ENCODE results near the gene GOSR2.

DNA sequence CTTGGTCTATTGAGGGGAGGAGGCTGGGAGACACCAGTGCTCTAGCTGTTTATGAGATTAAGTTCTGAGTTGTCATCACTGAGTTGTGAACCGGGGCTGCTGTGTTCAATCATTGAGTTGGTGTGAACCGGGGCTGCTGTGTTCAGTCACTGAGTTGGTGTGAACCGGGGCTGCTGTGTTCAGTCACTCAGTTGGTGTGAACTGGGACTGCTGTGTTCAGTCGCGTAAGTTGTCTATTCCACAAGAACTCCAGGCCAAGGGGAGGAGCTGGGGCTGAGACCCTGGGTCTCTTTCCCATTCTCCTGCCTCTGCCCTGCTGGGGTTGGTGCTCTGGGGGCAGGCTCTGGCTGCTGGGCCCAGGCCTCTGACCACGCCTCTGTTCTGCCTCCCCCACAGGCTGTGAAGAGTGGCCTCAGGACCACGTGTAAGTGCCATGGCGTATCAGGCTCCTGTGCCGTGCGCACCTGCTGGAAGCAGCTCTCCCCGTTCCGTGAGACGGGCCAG is 47.1 kb upstream of the GOSR2 start:
- no peak for TF ChIP-seq POLR2A (IDR thresholded peaks at IDR 0.05)
- TF ChIP-seq, protein P1, sequence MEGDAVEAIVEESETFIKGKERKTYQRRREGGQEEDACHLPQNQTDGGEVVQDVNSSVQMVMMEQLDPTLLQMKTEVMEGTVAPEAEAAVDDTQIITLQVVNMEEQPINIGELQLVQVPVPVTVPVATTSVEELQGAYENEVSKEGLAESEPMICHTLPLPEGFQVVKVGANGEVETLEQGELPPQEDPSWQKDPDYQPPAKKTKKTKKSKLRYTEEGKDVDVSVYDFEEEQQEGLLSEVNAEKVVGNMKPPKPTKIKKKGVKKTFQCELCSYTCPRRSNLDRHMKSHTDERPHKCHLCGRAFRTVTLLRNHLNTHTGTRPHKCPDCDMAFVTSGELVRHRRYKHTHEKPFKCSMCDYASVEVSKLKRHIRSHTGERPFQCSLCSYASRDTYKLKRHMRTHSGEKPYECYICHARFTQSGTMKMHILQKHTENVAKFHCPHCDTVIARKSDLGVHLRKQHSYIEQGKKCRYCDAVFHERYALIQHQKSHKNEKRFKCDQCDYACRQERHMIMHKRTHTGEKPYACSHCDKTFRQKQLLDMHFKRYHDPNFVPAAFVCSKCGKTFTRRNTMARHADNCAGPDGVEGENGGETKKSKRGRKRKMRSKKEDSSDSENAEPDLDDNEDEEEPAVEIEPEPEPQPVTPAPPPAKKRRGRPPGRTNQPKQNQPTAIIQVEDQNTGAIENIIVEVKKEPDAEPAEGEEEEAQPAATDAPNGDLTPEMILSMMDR (IDR thresholded peaks at IDR 0.05): no peak

Measured in tibial nerve (tissue), 3 donors.